SH-SY5Y (cell line): ENCODE data around the gene TP53I11.

Experiments
- GATA2 ChIP-seq: IDR thresholded peaks from 2 replicates; pipeline ENCODE4 v1.6.1; 2011; ENCODE audit warnings: mild to moderate bottlenecking, low read depth, low read length
- GATA3 ChIP-seq: IDR thresholded peaks from 2 replicates; pipeline ENCODE4 v1.6.1; 2011; ENCODE audit warnings: low read depth, mild to moderate bottlenecking, low read length, moderate library complexity

GRCh38 chr11:44912270-44912987 is 38.3 kb downstream of the TP53I11 start:
- TF ChIP-seq GATA2 (no peak), GATA3 (no peak)
